CD4-positive, alpha-beta T cell treated with Interferon gamma for 1 hour (primary cell): ENCODE results near the gene CWF19L1.

Experiments used
- DNase-seq: peaks from one replicate; pipeline ENCODE4 v3.0.0-alpha.2; 2020

The CWF19L1 gene

GRCh38 chr10:100248820-100249219 is 18.6 kb downstream of the CWF19L1 start:
- no peak for DNase-seq

DNA sequence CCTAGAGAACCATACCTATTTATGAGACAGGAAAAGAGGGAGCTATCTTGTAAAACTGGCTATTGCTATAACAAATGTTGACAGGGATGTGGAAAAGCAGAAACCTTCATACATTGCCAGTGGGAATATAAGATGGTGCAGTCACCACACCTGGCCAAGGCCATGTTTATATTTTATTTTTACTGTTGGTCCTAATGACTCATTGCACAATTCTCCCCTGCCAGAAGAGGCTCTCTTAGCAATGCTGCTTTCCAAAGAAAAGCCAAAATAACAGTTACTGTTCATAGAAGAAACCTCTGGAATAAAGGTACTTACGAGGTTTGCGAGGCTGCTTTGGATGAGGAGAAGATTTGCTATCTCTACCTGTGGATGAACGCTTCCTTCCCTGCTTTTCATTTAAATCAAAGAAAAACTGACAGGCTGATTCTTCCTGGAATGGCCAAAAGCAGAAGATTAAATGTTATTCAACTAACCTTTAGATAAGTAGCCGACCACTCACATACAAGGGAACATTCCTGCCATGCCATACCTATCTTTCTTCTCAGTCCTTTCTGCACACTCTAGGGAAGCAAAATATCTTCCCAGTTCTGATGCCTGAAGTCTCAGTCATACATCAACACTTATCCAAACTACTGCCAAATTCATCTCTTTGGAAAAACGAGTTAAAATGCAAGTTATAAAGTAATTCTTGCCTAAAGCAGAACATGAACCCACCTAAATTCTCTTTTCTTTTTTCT is 21.8 kb downstream of the CWF19L1 start:
- no peak for DNase-seq

- no peak for DNase-seq
Measured at GRCh38 chr10:100239851-100240250, 27.6 kb downstream of the CWF19L1 start.

DNA sequence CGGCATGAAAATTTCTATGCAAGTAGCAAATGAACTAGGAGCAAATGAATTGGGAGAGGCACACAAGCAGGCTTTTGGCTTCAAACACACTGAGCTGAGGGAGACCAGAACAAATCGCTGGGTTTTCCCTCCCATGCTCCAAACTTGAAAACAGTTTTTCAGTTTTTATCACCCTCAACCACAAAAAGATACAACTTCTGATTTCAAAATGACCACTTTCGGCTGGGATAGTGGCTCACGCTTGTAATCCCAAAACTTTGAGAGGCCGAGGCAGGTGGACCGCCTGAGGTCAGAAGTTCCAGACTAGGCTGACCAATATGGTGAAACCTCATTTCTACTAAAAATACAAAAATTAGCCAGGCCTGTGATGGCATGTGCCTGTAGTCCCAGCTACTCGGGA is 29.0 kb downstream of the CWF19L1 start:
- DNase-seq, result no peak

DNA sequence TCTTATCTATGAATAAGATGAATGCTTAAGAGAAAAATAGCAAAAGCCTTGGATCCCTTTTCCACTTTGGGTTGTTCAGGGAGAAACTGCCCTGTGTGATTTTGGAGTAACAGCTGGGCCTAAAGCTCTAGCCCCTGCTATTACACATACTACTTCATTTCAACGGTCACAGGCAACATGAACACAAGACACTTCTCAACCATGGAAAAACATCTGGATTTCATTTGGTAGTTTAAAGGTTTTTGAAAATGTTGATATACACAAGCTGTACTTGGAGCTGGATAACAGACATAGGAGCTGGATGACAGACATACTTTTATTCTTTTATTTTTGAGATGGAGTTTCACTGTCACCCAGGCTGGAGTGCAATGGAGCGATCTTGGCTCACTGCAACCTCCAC is 35.3 kb downstream of the CWF19L1 start:
- DNase-seq, result no peak

DNA sequence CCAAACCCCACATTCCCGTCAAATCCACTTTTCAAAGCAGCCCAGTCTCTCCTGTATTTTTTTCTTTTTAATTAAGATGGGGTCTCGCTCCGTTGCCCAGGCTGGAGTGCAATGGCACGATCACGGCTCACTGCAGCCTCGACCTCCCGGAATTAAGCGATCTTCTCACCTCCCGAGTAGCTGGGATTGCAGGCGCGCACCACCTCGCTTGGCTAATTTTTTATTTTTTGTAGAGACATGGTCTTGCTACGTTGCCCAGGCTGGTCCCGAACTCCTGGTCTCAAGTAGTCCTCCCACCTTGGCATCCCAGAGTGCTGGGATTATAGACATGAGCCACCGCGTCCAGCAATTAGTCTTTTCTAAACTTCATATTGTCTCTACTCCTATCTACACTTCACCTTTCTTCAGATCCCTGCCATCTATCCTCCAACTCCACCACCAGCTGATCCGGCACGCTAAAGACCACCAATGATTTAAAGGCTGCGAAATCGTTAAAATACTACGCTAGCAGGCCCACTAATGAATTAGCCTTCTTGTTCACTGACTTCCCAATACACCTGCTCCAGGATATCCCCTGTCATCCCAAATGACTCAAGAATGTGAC is 37.5 kb downstream of the CWF19L1 start:
- no peak for DNase-seq

DNA sequence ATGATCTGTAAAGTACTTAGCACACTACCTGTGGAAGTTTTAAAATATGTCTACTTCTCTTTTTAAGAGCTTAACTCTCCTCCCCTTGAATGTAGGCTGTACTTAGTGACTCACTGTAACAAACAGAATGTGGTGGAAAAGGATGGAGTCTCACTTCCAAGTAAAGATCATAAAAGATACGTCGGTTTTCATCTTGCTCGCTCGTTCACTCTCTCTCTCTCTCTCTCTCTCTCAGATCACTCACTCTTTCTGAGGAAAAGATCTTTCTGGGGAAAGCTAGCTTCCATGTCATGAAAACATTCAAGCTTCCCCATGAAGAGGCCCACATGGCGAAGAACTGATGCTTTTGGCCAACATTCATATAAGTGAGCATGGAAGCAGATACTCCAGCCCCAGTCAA is 43.6 kb downstream of the CWF19L1 start:
- DNase-seq, result no peak

DNA sequence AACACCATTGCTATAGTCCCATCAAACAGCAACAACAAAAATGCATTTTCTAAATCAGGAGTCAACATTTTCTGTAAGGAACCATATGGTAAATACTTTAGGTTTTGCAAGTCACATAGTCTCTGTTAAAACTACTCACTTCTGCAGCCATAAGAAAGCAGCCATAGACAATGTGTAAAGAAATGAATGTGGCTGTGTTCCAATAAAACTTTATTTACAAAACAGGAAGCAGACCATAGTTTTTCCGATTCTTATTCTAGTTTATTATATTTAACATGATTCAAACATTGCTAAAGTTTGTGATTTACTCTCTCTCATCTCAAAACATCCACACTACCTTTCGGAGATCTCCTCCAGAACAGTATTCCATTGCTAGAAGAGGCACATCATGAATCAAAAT is 44.9 kb downstream of the CWF19L1 start:
- no peak for DNase-seq

DNA sequence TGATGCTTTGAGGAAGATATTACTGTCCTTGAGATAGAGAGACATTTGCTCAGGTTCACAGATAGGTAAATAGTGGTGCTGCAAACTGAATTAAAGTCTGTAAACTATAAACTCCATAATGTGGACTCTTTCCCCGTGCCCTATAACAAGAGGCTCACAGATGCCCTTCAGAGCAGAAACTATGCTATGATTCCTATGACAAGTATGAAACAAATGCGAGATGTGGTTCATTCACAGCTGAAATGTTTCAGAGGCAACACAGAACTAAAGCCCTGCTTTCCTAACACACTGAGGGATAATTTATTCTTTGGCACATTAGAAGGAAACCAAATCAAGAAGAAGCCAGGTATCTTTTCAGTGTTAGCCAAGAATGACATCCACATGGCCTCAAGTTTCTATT is 51.4 kb downstream of the CWF19L1 start:
- no peak for DNase-seq

DNA sequence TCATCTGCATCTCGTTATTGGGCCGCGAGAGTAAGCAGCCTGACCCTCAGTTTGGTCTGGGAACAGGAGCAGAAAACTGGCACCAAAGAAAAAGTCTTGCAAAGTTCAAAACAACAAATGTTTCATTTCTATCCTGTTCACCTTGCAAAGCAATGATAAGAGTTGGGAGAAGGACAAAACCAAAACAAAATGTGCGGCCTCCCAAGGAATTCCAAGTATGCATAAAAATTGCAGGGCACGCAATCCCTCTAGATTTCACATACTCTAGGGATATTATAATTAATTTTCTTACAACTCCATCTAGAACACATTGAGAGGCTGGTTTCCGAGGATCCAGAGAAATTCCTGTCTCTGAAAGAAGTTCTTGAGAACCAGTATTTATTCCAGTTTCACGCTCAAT is 58.1 kb downstream of the CWF19L1 start:
- no peak for DNase-seq

DNA sequence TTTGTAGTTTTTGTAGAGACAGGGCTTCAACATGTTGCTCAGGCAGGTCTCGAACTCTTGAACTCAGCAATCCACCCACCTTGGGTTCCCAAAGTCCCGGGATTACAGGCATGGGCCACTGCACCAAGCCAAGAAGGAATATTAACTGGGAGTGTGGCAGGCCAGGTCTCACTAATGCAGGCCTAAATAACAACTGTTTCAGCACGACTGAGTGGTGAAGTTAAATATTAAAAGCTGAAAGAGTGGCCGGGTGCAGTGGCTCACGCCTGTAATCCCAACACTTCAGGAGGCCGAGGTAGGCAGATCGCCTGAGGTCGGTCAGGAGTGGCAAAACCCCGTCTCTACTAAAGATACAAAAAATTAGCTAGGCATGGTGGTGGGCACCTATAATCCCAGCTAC is 59.2 kb downstream of the CWF19L1 start:
- no peak for DNase-seq

DNA sequence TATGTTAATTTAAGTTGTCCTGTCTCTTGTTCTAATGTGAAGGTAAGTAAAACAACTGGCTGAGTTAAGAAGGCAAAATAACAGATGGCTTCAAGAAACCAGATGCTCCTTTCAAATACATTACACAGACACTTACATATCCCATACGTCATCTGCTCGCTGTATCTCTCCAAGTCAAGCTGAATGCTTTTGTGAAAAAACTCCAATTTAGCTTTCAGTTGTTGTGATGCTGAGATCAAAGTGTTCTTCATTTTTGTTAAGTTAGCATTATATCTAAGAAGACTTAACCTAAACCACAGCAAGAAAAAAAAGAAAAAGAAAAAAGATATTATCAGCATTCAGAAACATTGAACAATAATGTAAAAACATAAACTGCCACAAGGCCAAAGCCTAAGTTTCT is 63.1 kb downstream of the CWF19L1 start:
- DNase-seq, result no peak

- no peak for DNase-seq
Measured at GRCh38 chr10:100201549-100201948, 65.9 kb downstream of the CWF19L1 start.

- no peak for DNase-seq
Measured at GRCh38 chr10:100194711-100195110, 72.7 kb downstream of the CWF19L1 start.

DNA sequence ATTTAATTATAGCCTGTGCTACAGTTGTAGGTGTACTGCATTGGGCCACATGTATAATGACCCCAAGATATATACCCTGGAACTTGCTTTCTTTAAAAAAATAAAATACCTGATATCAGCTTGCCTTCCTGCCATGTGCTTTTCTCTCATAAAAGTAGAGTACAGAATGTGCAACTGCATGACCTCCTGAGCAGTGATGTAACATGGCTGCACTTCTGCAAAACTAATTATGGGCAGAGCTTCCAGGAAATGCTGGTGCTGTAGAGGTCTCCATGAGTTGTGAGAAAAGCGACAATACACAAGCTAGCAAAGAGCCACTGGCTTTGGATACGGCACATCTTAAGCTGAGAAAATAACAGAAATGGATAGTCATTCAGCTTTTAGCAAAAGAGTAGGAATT is 75.1 kb downstream of the CWF19L1 start:
- DNase-seq, result peak; percentile 47

DNA sequence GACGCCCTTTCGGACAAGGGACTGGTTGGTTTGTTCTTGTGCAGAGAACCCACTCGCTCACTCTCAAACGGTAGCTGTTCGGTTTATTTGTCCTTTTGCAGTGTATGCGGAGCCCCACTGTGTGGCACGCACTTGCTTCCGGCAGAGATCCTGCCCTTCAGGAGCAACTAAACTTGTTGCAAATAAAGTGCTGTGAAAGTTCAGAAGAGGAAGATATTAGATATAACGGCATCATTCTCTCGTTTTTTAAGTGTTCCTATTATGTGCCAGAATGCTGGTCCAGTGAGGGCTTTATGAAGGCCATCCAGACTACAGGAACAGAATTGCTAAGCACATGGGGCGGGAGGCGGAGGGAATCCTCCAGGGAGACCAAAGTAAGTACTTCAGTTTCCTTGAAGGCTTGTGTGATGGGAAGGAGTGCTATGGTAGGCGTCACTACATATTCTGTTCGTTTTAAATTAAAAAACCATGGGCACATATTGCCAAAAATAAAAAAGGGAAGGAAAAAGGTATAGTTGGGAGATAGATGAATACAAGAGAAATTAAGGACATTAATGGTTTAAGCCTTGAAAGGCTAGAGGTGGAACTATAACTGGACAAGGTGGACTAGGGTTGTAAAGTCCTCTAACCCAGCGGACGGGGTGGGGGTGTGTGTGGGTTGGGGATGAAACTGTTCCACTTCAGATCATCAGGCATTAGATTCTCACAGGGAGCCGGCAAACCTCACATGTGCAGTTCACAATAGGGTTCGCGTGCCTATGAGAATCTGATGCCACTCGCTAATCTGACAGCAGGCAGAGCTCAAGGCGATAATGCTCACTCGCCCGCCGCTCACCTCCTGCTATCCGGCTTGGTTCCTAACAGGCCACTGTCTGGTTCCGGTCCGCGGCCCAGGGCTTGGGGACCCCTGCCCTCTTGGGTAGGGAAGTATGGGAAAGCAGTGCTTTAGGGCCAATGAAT is 80.9 kb downstream of the CWF19L1 start:
- no peak for DNase-seq

DNA sequence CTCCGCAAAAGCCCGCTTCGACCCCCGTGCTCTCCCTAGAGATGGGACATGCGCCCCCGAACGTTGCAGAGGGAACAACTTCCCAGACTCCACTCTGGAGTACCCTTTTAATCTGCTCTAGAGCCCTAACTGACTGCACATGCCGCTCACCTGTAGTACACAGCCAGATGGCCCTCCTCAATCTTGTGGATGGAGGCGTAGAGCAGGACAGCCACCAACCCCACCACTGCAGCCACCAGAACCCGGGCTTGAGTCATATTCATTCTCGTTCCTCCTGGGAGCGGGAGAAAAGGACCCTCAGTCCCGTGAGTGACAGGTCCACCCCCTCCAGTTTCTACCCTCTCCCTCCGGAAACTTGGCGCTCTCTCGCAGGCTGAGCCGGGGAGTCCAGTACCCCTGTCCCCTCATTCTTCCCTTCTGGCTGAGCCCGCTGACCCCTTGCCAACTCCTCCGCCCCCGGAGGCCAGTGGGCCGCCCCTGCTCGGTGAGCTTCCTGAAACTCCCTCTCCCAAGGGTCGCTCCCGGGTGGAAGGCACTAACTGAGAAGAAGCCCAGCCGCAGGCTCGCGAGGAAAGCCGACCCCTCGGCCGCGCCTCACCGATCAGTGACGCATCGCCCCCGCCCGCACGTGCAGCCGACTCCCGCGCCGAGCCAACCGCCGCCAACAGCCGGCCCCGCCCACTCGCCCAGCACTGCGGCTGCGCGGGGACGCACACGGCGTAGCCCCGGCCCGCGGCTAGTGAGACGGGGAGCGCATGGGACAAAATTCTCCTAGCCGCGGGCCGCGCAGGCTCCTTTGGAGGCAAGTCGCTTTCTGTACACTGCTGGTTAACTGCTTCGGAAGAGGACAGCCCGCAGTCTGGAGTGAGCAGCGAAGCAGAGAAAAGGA is 81.8 kb downstream of the CWF19L1 start, which contains the start of gene ERLIN1:
ERLIN1 (minus strand) TSS at position 666 of the 889 bp plus-strand sequence; CDS start at position 263, 403 bp downstream.
- peak; percentile 90 for DNase-seq

GRCh38 chr10:100184840-100185239 is 82.6 kb downstream of the CWF19L1 start:
- no peak for DNase-seq

- DNase-seq, result no peak
Measured at GRCh38 chr10:100184426-100184825, 83.0 kb downstream of the CWF19L1 start.

GRCh38 chr10:100183481-100183880 is 84.0 kb downstream of the CWF19L1 start:
- DNase-seq, result no peak

GRCh38 chr10:100182908-100183307 is 84.5 kb downstream of the CWF19L1 start:
- DNase-seq, result no peak
